ENCODE measurements around the gene ZNRD2.

DNA sequence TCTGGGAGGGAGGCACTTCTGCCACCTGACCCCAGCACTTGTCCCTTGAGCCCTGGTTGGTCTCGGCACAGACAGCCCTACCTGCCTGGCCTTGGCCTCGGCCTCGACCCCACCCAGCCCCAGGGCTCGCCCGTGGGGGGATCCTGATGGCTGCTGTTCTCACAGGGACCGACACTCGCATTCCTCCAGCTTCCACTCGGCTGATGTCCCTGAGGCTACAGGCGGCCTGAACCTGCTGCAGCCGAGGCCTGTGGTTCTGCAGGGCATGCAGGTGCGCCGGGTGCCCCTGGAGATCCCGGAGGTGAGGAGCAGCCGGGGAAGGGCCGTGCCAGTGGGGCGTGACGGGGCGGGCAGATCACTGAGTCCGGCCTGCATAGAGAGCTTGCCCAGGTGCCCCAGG, 50.4 kb downstream of the ZNRD2 start:
- TF ChIP-seq, protein P1, sequence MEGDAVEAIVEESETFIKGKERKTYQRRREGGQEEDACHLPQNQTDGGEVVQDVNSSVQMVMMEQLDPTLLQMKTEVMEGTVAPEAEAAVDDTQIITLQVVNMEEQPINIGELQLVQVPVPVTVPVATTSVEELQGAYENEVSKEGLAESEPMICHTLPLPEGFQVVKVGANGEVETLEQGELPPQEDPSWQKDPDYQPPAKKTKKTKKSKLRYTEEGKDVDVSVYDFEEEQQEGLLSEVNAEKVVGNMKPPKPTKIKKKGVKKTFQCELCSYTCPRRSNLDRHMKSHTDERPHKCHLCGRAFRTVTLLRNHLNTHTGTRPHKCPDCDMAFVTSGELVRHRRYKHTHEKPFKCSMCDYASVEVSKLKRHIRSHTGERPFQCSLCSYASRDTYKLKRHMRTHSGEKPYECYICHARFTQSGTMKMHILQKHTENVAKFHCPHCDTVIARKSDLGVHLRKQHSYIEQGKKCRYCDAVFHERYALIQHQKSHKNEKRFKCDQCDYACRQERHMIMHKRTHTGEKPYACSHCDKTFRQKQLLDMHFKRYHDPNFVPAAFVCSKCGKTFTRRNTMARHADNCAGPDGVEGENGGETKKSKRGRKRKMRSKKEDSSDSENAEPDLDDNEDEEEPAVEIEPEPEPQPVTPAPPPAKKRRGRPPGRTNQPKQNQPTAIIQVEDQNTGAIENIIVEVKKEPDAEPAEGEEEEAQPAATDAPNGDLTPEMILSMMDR (conservative IDR thresholded peaks at IDR 0.05; ENCODE audit: low read depth, low read length), result no peak
- TF ChIP-seq EZH2 (IDR thresholded peaks at IDR 0.05; ENCODE audit: low read length, unreplicated experiment) (no peak), EZH2phosphoT487 (IDR thresholded peaks at IDR 0.05; ENCODE audit: borderline replicate concordance, low read length) (no peak)
